ENCODE results near the gene SEMA5A. TPM values are rescaled to one million over a fixed set of nuclear protein-coding genes. Genes with fewer than 3 reads are reported as not detected.
A peak's percentile ranks its signal among the peaks of the same experiment; 100 is the strongest.

SEMA5A gene
- total RNA-seq, 1 donor from 2014 or later, result 1.6 TPM

DNA sequence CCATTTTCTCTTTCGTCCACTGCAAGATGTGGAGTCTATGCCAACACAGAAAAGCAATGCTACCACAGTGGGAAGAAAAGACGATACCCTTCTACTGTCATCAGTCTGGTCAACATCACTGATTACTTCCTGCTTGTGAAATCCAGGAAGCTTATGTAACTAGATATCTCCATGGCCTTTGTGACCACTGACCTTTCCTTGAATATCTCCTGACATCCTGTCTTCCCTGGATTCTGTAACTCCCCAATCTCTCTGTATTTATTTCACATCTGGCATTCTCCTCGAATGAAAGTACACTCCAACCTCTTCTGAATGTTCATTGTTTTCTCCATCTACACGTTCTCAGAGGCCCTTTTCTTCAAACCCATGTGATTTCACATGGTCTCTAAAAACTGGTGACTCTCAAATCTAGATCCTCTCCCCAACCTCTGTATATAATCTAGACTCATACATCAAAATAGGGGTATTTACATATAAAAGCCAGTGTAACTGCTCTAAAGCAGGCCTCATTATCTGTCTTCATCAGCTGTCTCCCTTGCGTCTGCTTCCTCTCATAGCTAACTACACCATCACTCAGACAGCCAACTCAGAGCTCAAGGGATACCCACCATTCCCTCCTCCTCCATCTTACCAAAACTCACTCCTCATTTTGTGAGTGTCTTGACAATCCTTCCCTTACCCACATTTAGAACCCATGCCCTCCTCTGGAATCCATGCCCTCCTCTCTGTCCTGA is 156.8 kb downstream of the SEMA5A start:
- no peak for DNase-seq (ENCODE audit: low read depth)
- Histone ChIP-seq H3K27me3 (ENCODE audit: control insufficient read depth, insufficient read depth, low read length) (no peaks in the 10 kb centered on the region), H3K36me3 (ENCODE audit: control insufficient read depth, insufficient read depth, low read length) (no peaks in the 10 kb centered on the region), H3K4me3 (ENCODE audit: low read depth, low read length) (no peak overlapping the region)
- FAIRE-seq, result no peak
- TF ChIP-seq, protein P1, sequence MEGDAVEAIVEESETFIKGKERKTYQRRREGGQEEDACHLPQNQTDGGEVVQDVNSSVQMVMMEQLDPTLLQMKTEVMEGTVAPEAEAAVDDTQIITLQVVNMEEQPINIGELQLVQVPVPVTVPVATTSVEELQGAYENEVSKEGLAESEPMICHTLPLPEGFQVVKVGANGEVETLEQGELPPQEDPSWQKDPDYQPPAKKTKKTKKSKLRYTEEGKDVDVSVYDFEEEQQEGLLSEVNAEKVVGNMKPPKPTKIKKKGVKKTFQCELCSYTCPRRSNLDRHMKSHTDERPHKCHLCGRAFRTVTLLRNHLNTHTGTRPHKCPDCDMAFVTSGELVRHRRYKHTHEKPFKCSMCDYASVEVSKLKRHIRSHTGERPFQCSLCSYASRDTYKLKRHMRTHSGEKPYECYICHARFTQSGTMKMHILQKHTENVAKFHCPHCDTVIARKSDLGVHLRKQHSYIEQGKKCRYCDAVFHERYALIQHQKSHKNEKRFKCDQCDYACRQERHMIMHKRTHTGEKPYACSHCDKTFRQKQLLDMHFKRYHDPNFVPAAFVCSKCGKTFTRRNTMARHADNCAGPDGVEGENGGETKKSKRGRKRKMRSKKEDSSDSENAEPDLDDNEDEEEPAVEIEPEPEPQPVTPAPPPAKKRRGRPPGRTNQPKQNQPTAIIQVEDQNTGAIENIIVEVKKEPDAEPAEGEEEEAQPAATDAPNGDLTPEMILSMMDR (IDR thresholded peaks at IDR 0.05; ENCODE audit: insufficient read depth, low read length, severe bottlenecking), result no peak

DNA sequence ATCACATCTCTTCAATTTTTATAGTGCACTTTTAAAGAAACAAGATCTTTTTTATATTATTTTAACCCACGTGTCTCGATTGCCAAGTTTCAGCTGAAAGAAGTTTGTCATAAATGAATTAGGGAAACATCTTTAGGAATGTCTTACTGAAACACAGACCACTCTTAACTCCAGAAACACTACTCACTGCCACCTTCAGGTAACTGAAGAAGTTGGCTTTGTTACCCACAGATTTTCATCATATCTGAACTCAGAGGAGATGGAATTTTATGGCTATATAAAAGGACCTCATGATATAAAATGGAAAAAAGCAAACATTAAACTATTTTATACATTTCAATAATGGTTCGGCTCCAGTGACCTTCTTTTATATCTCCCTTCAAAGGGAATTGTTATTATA is 158.0 kb downstream of the SEMA5A start:
- no peaks in the 10 kb centered on the region for H3K36me3 ChIP-seq (ENCODE audit: control insufficient read depth, insufficient read depth, low read length)
- no peak overlapping the region for H3K4me3 ChIP-seq (ENCODE audit: low read depth, low read length)
- no peaks in the 10 kb centered on the region for H3K27me3 ChIP-seq (ENCODE audit: control insufficient read depth, insufficient read depth, low read length)
- TF ChIP-seq, protein P1 (IDR thresholded peaks at IDR 0.05; ENCODE audit: insufficient read depth, low read length, severe bottlenecking), result no peak
- FAIRE-seq (no peak), DNase-seq (ENCODE audit: low read depth) (peak; percentile 13)

DNA sequence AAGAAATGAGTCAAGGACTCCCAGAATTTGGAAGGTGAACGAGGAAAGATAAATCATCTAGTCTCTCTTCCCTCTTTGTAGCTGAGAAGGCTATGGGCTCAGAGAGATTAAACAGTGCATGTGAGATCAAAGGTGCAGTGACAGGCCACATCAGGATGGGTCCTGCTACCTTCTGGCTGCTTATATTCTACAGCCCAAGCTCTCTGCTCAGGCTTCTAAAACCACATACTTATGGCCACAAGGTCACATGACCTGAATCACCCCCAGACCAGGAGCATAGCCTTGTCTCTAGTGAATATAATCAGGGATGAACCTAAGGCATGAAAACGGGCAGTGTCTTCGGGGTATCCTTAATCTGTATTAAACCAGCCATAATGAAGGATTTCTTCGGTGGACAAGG is 158.9 kb downstream of the SEMA5A start:
- Histone ChIP-seq H3K4me3 (ENCODE audit: low read depth, low read length) (no peak overlapping the region), H3K27me3 (ENCODE audit: control insufficient read depth, insufficient read depth, low read length) (no peaks in the 10 kb centered on the region), H3K36me3 (ENCODE audit: control insufficient read depth, insufficient read depth, low read length) (no peaks in the 10 kb centered on the region)
- FAIRE-seq (no peak), DNase-seq (ENCODE audit: low read depth) (no peak)
- TF ChIP-seq, protein P1 (IDR thresholded peaks at IDR 0.05; ENCODE audit: insufficient read depth, low read length, severe bottlenecking), result no peak

DNA sequence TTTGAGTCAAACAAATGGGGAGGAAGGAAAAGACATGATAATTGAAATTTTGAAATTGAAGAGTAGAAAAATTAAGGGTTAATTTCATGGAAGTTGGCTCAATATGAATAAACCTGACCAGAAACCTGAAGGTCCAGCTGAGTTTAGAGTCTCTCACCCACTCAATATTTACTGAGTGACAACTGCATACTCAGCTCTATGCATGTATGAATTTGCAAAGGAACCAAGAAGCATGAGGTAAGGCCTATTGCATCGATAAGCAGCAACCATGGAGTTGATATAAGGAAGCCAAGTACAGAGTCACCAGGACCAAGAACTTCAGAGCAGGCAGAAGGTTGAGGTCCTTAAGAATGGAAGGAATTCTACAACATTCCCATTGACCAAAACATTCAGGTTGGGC is 163.4 kb downstream of the SEMA5A start:
- FAIRE-seq (no peak), DNase-seq (ENCODE audit: low read depth) (peak; percentile 75)
- Histone ChIP-seq H3K4me3 (ENCODE audit: low read depth, low read length) (no peak overlapping the region), H3K36me3 (ENCODE audit: control insufficient read depth, insufficient read depth, low read length) (no peaks in the 10 kb centered on the region), H3K27me3 (ENCODE audit: control insufficient read depth, insufficient read depth, low read length) (no peaks in the 10 kb centered on the region)
- TF ChIP-seq, protein P1 (IDR thresholded peaks at IDR 0.05; ENCODE audit: insufficient read depth, low read length, severe bottlenecking), result no peak

DNA sequence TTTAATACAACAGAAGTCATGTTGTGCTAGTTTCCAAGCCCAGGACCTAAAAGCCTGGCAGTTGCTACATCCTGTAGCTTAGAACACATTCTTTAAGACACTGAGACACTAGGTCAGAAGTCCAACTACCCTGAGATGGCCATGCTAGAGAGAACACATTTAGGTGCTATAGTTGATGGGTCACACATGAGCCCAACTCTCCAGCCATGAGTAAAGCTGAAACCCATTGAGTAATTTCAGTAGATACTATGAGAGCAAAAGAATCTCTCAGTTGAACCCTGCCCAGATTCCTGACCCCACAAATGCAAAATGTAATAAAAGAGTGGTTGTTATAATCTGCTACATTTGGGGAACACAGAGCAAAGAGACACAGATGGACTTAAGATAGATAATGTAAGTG is 164.4 kb downstream of the SEMA5A start:
- Histone ChIP-seq H3K27me3 (ENCODE audit: control insufficient read depth, insufficient read depth, low read length) (no peaks in the 10 kb centered on the region), H3K4me3 (ENCODE audit: low read depth, low read length) (no peak overlapping the region), H3K36me3 (ENCODE audit: control insufficient read depth, insufficient read depth, low read length) (no peaks in the 10 kb centered on the region)
- no peak for FAIRE-seq
- no peak for DNase-seq (ENCODE audit: low read depth)
- TF ChIP-seq, protein P1 (IDR thresholded peaks at IDR 0.05; ENCODE audit: insufficient read depth, low read length, severe bottlenecking), result no peak

DNA sequence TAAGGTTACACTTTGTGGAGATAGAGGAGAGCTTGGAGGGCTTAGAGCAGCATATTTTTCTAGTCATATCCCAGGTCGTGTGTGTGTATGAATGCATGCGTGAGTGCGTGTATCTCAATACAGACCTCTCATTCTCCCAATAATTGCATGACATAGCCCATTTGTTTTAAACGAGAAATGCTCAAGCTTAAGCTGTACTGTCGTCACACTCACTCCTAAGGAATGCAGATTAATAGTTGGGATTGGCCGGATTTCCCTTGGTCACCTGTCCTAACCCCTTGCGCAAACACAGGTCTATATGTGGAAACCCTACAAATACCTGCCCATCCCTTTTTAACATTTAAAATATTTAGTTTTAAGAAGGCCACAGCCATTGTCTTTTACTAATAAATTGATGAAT is 165.8 kb downstream of the SEMA5A start:
- DNase-seq (ENCODE audit: low read depth), result peak; percentile 92
- Histone ChIP-seq H3K36me3 (ENCODE audit: control insufficient read depth, insufficient read depth, low read length) (no peaks in the 10 kb centered on the region), H3K27me3 (ENCODE audit: control insufficient read depth, insufficient read depth, low read length) (no peaks in the 10 kb centered on the region), H3K4me3 (ENCODE audit: low read depth, low read length) (no peak overlapping the region)
- FAIRE-seq, result no peak
- TF ChIP-seq, protein P1 (IDR thresholded peaks at IDR 0.05; ENCODE audit: insufficient read depth, low read length, severe bottlenecking), result no peak

Data from bronchial epithelial cell (primary cell).